ENCODE results near the gene DGKA.

The DGKA gene

DNA sequence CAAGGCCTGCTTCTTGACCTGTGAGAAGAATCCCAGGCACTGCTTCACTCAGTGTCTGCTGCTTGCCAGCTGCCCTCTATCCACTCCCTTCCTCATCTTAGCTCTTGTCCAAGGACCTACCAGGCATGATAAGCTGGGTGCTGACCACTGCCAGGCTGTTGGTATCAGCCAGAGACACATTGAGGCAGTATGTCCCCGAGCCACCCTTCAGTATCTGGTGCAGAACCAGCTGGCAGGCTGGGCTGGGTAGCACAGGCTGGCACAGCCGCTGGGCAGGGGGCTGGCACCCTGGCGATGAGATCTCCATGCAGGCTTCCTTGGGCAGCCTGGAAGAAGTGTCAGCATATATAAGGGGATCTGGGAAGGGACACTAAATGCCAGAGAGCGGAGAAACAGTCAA lies 24.4 kb downstream of the DGKA start:
- DNase-seq (ENCODE audit: low read depth): no peak
- H3K4me3 ChIP-seq (ENCODE audit: low read length): no peak overlapping the region
- TF ChIP-seq, protein P1, sequence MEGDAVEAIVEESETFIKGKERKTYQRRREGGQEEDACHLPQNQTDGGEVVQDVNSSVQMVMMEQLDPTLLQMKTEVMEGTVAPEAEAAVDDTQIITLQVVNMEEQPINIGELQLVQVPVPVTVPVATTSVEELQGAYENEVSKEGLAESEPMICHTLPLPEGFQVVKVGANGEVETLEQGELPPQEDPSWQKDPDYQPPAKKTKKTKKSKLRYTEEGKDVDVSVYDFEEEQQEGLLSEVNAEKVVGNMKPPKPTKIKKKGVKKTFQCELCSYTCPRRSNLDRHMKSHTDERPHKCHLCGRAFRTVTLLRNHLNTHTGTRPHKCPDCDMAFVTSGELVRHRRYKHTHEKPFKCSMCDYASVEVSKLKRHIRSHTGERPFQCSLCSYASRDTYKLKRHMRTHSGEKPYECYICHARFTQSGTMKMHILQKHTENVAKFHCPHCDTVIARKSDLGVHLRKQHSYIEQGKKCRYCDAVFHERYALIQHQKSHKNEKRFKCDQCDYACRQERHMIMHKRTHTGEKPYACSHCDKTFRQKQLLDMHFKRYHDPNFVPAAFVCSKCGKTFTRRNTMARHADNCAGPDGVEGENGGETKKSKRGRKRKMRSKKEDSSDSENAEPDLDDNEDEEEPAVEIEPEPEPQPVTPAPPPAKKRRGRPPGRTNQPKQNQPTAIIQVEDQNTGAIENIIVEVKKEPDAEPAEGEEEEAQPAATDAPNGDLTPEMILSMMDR (IDR thresholded peaks at IDR 0.05; ENCODE audit: insufficient read depth, low read depth, low read length, missing control alignments): no peak

DNA sequence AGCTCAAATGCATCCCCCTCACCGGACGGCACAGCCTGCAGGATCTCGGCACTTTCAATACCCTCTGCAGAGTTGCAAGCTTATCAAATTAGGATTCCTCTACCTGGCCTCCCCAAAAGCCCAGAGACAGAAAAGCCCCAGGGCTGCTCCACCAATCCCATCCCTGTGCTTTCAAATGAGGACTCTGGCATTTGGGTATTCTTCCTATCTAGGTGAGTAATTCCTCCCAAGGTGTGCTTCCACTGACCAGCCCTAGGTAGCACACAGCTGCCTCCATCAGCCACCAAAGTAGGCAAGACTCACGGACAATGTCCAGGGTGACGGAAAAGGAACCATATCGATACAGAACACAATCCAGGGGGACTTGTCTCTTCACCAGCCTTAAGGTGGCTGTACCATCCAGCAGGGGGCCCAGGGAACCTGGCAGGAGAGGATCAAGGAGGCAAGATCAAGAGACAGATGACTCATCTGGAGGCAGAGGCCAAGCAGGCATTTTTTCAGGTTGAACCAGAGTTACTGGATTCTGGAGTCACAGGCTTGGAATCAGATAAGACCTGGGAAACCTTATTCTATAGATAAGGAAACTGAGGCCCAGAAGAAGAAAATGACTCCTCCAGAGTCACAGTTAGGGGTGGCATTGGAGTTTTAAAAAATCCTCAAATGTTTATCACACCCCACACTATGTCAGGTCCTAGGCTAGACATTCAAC lies 25.0 kb downstream of the DGKA start:
- peak; percentile 95 for DNase-seq (ENCODE audit: low read depth)
- TF ChIP-seq, protein P1 (IDR thresholded peaks at IDR 0.05; ENCODE audit: insufficient read depth, low read depth, low read length, missing control alignments): peak; percentile 72
- no peak overlapping the region for H3K4me3 ChIP-seq (ENCODE audit: low read length)

DNA sequence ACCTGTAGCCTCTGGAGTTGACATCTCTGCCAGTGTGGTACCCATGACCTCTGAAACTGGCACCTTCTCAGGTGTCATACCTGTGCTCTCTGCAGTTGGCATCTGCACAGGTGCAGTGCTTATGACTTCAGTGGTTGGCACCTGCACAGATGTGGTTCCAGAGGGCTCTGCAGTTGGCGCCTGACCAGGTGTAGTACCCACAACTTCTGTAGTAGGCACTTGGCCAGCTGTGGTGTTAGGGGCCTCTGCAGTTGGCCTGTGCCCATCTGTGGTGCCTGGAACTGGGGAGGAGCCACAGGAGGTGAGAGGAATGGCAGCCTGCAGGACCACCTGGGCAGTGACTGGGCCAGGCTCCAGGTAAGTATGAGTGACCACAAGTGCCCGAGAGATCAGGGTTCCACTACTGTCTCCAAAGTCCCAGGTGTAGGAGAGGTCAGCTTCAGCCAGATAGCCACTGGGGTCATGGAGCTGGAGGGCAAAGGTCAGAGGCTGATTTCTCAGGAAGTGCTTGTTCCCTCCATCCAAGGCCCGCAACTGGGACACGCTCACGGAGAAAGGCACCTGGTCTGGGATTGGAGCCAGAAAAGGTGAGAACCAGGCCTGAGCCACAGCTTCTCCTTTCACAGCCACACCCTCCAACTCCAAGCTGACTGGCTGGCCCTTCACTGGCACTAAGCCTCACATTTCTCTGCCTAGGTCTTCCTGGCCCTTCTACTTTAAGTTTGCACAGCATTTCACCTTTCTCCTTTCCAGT lies 26.3 kb downstream of the DGKA start:
- peak; percentile 63 for DNase-seq (ENCODE audit: low read depth)
- TF ChIP-seq, protein P1 (IDR thresholded peaks at IDR 0.05; ENCODE audit: insufficient read depth, low read depth, low read length, missing control alignments): no peak
- H3K4me3 ChIP-seq (ENCODE audit: low read length): no peak overlapping the region

DNA sequence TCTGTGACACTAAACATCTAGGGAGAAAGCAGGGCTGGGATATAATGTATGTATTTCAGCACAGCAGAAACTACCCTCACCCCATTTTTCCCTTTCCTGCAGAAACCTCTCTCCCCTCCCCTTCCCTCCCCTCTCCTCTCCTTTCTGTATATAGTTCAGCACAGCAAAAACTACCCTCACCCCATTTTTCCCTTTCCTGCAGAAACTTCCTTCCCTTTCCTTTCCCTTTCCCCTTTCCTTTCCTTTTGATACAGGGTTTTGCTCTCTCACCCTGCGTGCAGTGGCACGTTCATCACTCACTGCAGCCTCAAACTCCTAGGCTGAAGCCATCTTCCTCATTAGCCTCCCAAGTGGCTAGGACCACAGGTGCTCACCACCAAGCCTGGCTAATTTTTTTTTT lies 32.8 kb downstream of the DGKA start:
- no peak overlapping the region for H3K4me3 ChIP-seq (ENCODE audit: low read length)
- DNase-seq (ENCODE audit: low read depth): no peak
- TF ChIP-seq, protein P1 (IDR thresholded peaks at IDR 0.05; ENCODE audit: insufficient read depth, low read depth, low read length, missing control alignments): no peak

DNA sequence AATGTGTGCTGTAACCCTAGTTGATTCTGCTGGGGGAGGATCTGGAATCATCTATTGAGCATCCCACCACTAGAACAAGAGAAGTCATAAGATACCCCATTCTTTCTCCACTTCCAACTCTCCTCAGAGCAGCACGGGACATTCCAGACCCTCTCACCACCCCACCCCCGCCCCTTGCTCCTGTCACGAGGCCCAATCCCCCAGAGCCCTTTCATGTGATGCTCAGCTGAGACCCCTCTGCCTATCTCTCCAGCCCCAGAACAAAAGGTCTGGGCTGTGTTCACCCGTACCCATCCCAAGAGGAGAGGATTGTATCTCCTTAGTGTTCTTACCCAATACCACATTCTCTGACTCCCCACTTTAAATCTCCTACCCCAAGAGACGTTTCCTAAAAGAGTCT lies 34.3 kb downstream of the DGKA start:
- H3K4me3 ChIP-seq (ENCODE audit: low read length): no peak overlapping the region
- TF ChIP-seq, protein P1 (IDR thresholded peaks at IDR 0.05; ENCODE audit: insufficient read depth, low read depth, low read length, missing control alignments): no peak
- no peak for DNase-seq (ENCODE audit: low read depth)

DNA sequence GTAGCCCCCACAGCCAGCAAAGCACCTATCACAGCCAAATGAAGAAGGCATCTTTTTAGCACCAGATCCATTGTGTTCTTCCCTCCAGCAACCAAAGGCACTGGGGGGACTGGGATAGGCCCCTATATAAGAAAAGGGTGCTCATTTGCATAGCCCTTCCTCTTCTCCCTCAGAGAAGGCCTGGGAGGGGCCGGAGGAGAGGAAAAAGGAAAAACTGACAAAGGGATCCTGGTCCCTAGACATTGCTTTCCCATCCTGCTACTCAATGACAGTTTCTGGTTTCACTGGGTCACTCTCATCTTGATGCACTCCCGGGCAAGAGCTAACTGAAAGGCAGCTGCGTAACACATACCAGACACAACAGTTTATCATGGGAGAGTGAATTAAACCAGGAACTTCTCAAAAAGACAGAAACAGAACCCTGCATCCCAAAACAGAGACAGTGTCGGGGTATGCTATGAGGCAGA lies 35.0 kb downstream of the DGKA start, which contains the start of gene PMEL:
Gene PMEL (minus strand): TSS at position 102 of the 467 bp plus-strand sequence. CDS start 31 bp downstream, at position 71.
- DNase-seq (ENCODE audit: low read depth): no peak
- TF ChIP-seq, protein P1 (IDR thresholded peaks at IDR 0.05; ENCODE audit: insufficient read depth, low read depth, low read length, missing control alignments): no peak
- H3K4me3 ChIP-seq (ENCODE audit: low read length): peak within 1 kb of the TSS; percentile 87

Data from epithelial cell of esophagus (primary cell).